GM19324 (cell line): ENCODE measurements around the gene CCDC27.

Source experiments
- ATAC-seq: cut with Tn5 transposase; IDR thresholded peaks from one replicate; pipeline ENCODE4 v1.9.1; 2021; ENCODE audit warnings: mild to moderate bottlenecking, moderate library complexity; ENCODE audit not compliant: unreplicated experiment, low FRiP score

CCDC27 gene

DNA sequence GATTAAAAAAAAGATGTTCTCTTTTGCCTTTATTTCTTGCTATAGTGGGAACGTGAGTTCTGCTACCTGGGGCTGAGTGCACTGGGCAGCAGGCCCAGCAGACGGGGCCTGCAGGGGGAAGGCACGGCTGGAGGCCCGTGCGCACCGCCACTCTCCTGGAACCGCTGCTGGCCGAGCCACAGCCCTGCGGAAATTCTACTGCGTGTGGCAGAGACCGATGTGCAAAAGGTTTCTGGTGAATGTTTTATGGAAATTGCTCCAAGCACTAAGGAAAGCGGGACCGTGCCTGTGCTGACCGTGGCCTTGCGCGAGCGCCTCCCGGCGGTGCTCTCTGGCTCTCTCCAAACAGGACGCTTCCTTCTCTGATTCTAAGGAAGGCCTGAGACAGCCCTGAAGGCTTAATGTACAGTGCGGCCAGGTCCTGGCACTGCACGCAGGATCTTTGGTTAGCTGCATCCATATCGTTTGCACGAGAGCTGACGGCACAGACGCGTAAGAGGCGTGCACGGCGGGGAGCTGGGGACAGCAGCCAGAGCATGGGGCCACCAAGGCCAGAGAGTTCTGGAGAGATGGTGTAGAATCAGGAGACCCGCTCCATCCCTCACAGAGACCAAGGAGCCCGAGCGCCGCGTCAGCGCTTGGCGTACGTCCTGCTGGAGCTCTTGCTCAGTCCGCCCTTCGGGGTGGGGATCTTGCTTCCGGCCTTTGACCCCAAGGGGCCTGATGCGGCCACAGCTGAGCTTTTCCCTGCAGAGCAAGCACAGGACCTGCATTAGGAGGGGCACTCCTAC lies 62.7 kb downstream of the CCDC27 start:
- no peak for ATAC-seq

GRCh38 chr1:3816331-3817137 lies 64.3 kb downstream of the CCDC27 start:
- no peak for ATAC-seq

DNA sequence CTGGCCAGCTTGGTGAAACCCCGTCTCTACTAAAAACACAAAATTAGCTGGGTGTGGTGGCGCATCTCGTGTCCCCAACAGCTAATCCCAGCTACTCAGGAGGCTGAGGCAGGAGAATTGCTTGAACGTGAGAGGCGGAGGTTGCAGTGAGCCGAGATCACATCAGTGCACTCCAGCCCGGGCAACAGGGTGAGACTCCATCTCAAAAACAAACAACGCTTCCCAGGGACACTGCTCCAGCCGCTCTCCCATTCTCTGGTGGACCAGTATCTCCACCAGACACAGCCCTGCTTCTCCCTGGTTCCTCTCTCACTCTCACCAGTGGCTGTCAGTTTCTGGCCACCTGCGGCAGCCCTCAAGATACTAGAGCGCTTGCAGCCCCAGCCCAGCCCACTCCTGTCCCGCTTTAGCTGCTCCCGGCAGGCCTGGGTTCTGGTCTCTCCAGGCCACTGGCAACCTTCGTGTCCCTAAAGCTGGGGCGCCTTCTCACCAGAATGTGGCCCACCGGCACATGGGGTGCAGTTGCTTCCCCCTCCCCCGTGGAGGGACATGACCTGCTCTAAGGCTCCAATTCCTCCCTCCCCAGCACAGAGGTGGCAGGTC lies 65.0 kb downstream of the CCDC27 start:
- no peak for ATAC-seq

DNA sequence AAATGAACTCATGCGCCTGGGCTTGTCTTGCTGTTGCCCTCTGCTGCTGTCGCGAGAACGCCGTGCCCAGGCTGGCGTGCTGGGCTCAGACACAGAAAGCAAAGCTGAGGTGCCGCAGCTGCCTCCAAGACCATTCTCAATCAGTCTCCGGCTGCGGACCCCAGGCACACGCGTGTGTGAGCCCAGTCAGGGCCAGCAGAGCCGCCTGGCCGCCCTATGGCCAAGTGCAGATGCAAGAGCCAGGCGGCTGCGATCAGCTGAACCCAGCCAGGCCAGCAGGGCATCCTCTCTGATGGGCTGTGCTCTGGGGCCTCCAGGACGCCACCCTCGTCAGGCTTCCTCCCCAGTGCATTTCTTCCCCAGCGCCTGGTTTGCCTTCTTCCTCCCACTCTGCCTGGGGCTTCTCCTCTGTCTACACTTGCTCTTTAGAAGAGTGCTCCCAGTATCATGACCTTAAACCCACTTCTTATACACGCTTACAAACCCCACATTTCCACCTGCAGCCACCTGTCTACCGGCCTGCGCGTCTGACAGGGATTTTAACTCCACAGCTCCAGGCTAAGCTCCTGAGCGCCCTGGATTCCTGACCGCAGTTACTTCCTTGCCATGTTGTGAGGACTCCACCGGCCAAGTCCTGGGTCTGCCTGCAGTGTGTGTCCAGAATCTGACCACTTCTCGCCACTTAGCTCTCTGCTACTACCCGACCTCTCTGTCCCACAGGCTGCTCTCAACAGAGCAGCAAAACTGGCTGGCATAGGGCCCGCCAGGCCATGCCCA lies 65.8 kb downstream of the CCDC27 start:
- no peak for ATAC-seq

DNA sequence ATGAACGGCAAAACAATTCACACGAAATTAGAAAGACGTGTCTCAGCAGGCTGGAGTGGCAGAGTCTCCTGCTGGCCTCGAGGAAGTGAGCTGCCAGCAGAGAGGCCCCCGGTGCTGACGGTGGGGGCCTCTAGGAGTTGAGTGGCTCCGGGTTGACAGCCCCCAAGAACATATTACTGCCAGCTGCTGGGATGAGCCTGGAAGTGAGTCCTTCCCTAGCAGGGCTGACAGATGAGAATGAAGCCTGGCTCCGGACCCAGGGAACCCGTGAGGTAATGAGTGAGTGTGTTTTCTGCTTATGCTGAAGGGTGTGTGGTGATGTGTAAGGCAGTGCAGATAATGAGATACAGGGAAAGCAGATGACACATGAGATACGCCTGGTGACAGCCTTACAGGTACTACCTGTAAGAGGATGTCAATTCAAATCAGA lies 67.5 kb downstream of the CCDC27 start:
- no peak for ATAC-seq

GRCh38 chr1:3820316-3820715 lies 68.1 kb downstream of the CCDC27 start:
- ATAC-seq, result no peak

DNA sequence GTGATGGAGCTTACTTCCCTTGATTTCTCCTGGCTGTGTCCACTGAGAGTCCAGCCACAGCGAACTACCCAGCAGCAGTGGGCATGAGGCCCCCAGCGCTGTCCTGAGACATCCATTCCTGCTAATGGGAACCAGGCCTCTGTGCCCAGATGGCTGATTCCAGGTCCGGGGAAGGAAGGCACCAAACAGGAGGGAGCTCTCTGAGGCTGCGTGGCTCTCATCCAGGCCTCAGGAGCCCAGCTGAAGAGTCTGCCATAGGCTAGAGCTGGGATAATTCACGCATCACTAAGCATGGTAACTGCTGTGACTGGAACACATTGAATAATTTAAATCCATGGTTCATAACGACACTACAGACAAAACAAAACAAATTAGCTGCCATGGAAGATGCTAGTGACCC lies 68.8 kb downstream of the CCDC27 start:
- no peak for ATAC-seq
